Naive B cell (primary cell): Measurements from ENCODE around the gene MUCL3. TPM values are rescaled to one million over a fixed set of nuclear protein-coding genes. Genes with fewer than 3 reads are reported as not detected.
"Not testable (repeated sequence)": the region's sequence is repeated elsewhere in the genome, so short reads cannot be mapped to it uniquely, and the experiment has no call there.

Experiments
- ATAC-seq, 2 donors: fragments of 150-1000 bp; cut with Tn5 transposase; 2 replicates each; pipeline ENCODE4 v1.10.0; 2021; ENCODE audit warnings: low read depth in 2 of 2, mild to moderate bottlenecking in 2 of 2, moderate library complexity in 2 of 2
- DNase-seq: peaks from one replicate; pipeline ENCODE4 v3.0.0; 2022
- H3K27ac Mint-ChIP-seq, 6 donors: one replicate each; pipeline ENCODE4 v1.8.0; 2020 to 2022; ENCODE audit warnings: mild to moderate bottlenecking in 6 of 6, mixed read lengths in 6 of 6, moderate library complexity in 5 of 6, inconsistent platforms in 2 of 6
- H3K27me3 Mint-ChIP-seq, 3 donors: one replicate each; pipeline ENCODE4 v1.8.0; 2021 to 2022; ENCODE audit warnings: mixed read lengths in 3 of 3, mild to moderate bottlenecking in 1 of 3
- H3K36me3 Mint-ChIP-seq, 2 donors: one replicate each; pipeline ENCODE4 v1.8.0; 2020 to 2022; ENCODE audit warnings: mixed read lengths in 2 of 2, inconsistent platforms in 1 of 2, mild to moderate bottlenecking in 1 of 2
- H3K4me1 Mint-ChIP-seq, 3 donors: one replicate each; pipeline ENCODE4 v1.8.0; 2020 to 2022; ENCODE audit warnings: mixed read lengths in 3 of 3, inconsistent platforms in 1 of 3, mild to moderate bottlenecking in 1 of 3, moderate library complexity in 1 of 3
- H3K4me3 Mint-ChIP-seq, 8 donors: one replicate each; pipeline ENCODE4 v1.8.0; 2020 to 2022; ENCODE audit warnings: mild to moderate bottlenecking in 8 of 8, mixed read lengths in 8 of 8, moderate library complexity in 8 of 8, inconsistent platforms in 2 of 8
- H3K9me3 Mint-ChIP-seq, 7 donors: one replicate each; pipeline ENCODE4 v1.8.0; 2020 to 2022; ENCODE audit warnings: mixed read lengths in 7 of 7, mild to moderate bottlenecking in 5 of 7, inconsistent platforms in 2 of 7, moderate library complexity in 1 of 7
- polyA plus RNA-seq, 6 donors: library from polyadenylated mRNA; unstranded; fragments of 300-500 nt; fragmentation: Illumina TruSeq; gene quantifications; one replicate each; pipeline ENCODE4 v1.2.3, GENCODE V29; 2021; ENCODE audit warnings: low read depth in 6 of 6

The MUCL3 gene
- polyA plus RNA-seq, 6 donors from 2014 or later: not detected

- peaks cover 0 to 4% of the 10 kb centered on the region in 2 donors for H3K36me3 Mint-ChIP-seq
- H3K4me1 Mint-ChIP-seq: peaks cover 0 to 5% (median 0%) of the 10 kb centered on the region in 3 donors
- ATAC-seq (no peak), DNase-seq (no peak)
- H3K27me3 Mint-ChIP-seq: peaks cover 51 to 67% (median 53%) of the 10 kb centered on the region in 3 donors
- peak overlapping the region in 1 of 6 donors; percentile 63 for H3K27ac Mint-ChIP-seq
- H3K9me3 Mint-ChIP-seq: peaks cover 0 to 3% (median 0%) of the 10 kb centered on the region in 7 donors
- H3K4me3 Mint-ChIP-seq: no peak overlapping the region
Observed at GRCh38 chr6:30981942-30982772, 41.4 kb downstream of the MUCL3 start.

GRCh38 chr6:30983439-30983838 is 42.7 kb downstream of the MUCL3 start, which contains the start of gene MUC21:
TSS of gene MUC21 (plus strand) at chr6:30983718. CDS start at chr6:30983959, 241 bp downstream.
- no peaks in the 10 kb centered on the region for H3K9me3 Mint-ChIP-seq
- H3K4me3 Mint-ChIP-seq: no peak within 1 kb of the TSS
- H3K4me1 Mint-ChIP-seq: peaks cover 0 to 5% (median 0%) of the 10 kb centered on the region in 3 donors
- no peak for DNase-seq
- no peak within 1 kb of the TSS for H3K27ac Mint-ChIP-seq
- peaks cover 0 to 4% of the 10 kb centered on the region in 2 donors for H3K36me3 Mint-ChIP-seq
- peaks cover 46 to 63% (median 47%) of the 10 kb centered on the region in 3 donors for H3K27me3 Mint-ChIP-seq
- no peak for ATAC-seq

GRCh38 chr6:30985490-30985889 is 44.7 kb downstream of the MUCL3 start:
- no peak overlapping the region for H3K4me3 Mint-ChIP-seq
- peaks cover 36 to 52% (median 48%) of the 10 kb centered on the region in 3 donors for H3K27me3 Mint-ChIP-seq
- DNase-seq (no peak), ATAC-seq (no peak)
- peaks cover 0 to 6% (median 5%) of the 10 kb centered on the region in 3 donors for H3K4me1 Mint-ChIP-seq
- no peaks in the 10 kb centered on the region for H3K9me3 Mint-ChIP-seq
- peaks cover 0 to 4% of the 10 kb centered on the region in 2 donors for H3K36me3 Mint-ChIP-seq
- H3K27ac Mint-ChIP-seq: no peak overlapping the region

GRCh38 chr6:30987304-30987703 is 46.5 kb downstream of the MUCL3 start:
- Mint-ChIP-seq H3K4me1 (peaks cover 0 to 8% (median 7%) of the 10 kb centered on the region in 3 donors), H3K27ac (no peak overlapping the region), H3K36me3 (no peaks in the 10 kb centered on the region), H3K27me3 (peaks cover 25 to 37% (median 34%) of the 10 kb centered on the region in 3 donors), H3K9me3 (no peaks in the 10 kb centered on the region), H3K4me3 (no peak overlapping the region)
- ATAC-seq (no peak), DNase-seq (no peak)

GRCh38 chr6:30988209-30988825 is 47.5 kb downstream of the MUCL3 start:
- Mint-ChIP-seq H3K27ac (no peak overlapping the region), H3K9me3 (no peaks in the 10 kb centered on the region), H3K36me3 (no peaks in the 10 kb centered on the region), H3K4me1 (peaks cover 0 to 8% (median 7%) of the 10 kb centered on the region in 3 donors), H3K4me3 (peak overlapping the region in 1 of 8 donors; percentile 35), H3K27me3 (peaks cover 14 to 27% (median 24%) of the 10 kb centered on the region in 3 donors)
- no peak for ATAC-seq
- no peak for DNase-seq

GRCh38 chr6:30990422-30991086 is 49.8 kb downstream of the MUCL3 start:
- Mint-ChIP-seq H3K27ac (peak overlapping the region in 1 of 6 donors; percentile 84), H3K4me1 (peaks cover 0 to 8% (median 7%) of the 10 kb centered on the region in 3 donors), H3K4me3 (peak overlapping the region in 2 of 8 donors; percentile 35 to 37), H3K9me3 (no peaks in the 10 kb centered on the region), H3K27me3 (peaks cover 0 to 12% (median 10%) of the 10 kb centered on the region in 3 donors), H3K36me3 (no peaks in the 10 kb centered on the region)
- DNase-seq (no peak), ATAC-seq (peak; percentile 36 to 38)

- H3K9me3 Mint-ChIP-seq: no peaks in the 10 kb centered on the region
- peaks cover 0 to 19% (median 14%) of the 10 kb centered on the region in 3 donors for H3K27me3 Mint-ChIP-seq
- DNase-seq: no peak
Observed at GRCh38 chr6:30991891-30992290, 51.1 kb downstream of the MUCL3 start.

GRCh38 chr6:30997301-30997700 is 56.5 kb downstream of the MUCL3 start:
- Mint-ChIP-seq H3K27ac (no peak overlapping the region), H3K27me3 (peaks cover 0 to 24% (median 18%) of the 10 kb centered on the region in 3 donors), H3K9me3 (peaks cover 0 to 4% (median 0%) of the 10 kb centered on the region in 7 donors), H3K4me1 (peaks cover 0 to 5% (median 0%) of the 10 kb centered on the region in 3 donors), H3K4me3 (no peak overlapping the region), H3K36me3 (peaks cover 0 to 7% of the 10 kb centered on the region in 2 donors)
- no peak for DNase-seq
- ATAC-seq: no peak

More at GRCh38 chr6:30991891-30992290, 51.1 kb downstream of the MUCL3 start:
- no peaks in the 10 kb centered on the region for H3K36me3 Mint-ChIP-seq
- H3K4me1 Mint-ChIP-seq: peaks cover 0 to 8% (median 7%) of the 10 kb centered on the region in 3 donors
- no peak overlapping the region for H3K27ac Mint-ChIP-seq
- H3K4me3 Mint-ChIP-seq: no peak overlapping the region
- ATAC-seq: no peak

- peaks cover 0 to 7% of the 10 kb centered on the region in 2 donors for H3K36me3 Mint-ChIP-seq
- no peak overlapping the region for H3K4me3 Mint-ChIP-seq
- H3K4me1 Mint-ChIP-seq: peaks cover 0 to 5% (median 0%) of the 10 kb centered on the region in 3 donors
- H3K27me3 Mint-ChIP-seq: peaks cover 0 to 33% (median 28%) of the 10 kb centered on the region in 3 donors
- peak overlapping the region in 1 of 6 donors; percentile 28 for H3K27ac Mint-ChIP-seq
- ATAC-seq (no peak), DNase-seq (no peak)
- peaks cover 0 to 4% (median 0%) of the 10 kb centered on the region in 7 donors for H3K9me3 Mint-ChIP-seq
Observed at GRCh38 chr6:30998785-30999184, 58.0 kb downstream of the MUCL3 start.

- not testable (repeated sequence) for DNase-seq, H3K27ac Mint-ChIP-seq, H3K4me3 Mint-ChIP-seq, H3K9me3 Mint-ChIP-seq, ATAC-seq, H3K36me3 Mint-ChIP-seq
- Mint-ChIP-seq H3K27me3 (peaks cover 0 to 33% (median 28%) of the 10 kb centered on the region in 3 donors), H3K4me1 (peaks cover 0 to 17% (median 0%) of the 10 kb centered on the region in 3 donors)
Observed at GRCh38 chr6:31000067-31000860, 59.5 kb downstream of the MUCL3 start.

GRCh38 chr6:31001281-31001888 is 60.6 kb downstream of the MUCL3 start:
- H3K9me3 Mint-ChIP-seq: peaks cover 0 to 4% (median 0%) of the 10 kb centered on the region in 7 donors
- ATAC-seq (no peak), DNase-seq (no peak)
- peak overlapping the region in 1 of 8 donors; percentile 32 for H3K4me3 Mint-ChIP-seq
- H3K27ac Mint-ChIP-seq: no peak overlapping the region
- H3K27me3 Mint-ChIP-seq: peaks cover 0 to 23% (median 21%) of the 10 kb centered on the region in 3 donors
- H3K4me1 Mint-ChIP-seq: peaks cover 0 to 18% (median 0%) of the 10 kb centered on the region in 3 donors
- peaks cover 0 to 7% of the 10 kb centered on the region in 2 donors for H3K36me3 Mint-ChIP-seq

GRCh38 chr6:31002471-31002870 is 61.7 kb downstream of the MUCL3 start:
- H3K9me3 Mint-ChIP-seq: peaks cover 0 to 4% (median 0%) of the 10 kb centered on the region in 7 donors
- H3K36me3 Mint-ChIP-seq: peaks cover 0 to 7% of the 10 kb centered on the region in 2 donors
- DNase-seq (no peak), ATAC-seq (no peak)
- H3K27ac Mint-ChIP-seq: no peak overlapping the region
- H3K4me3 Mint-ChIP-seq: peak overlapping the region in 1 of 8 donors; percentile 31
- H3K27me3 Mint-ChIP-seq: peaks cover 0 to 27% (median 26%) of the 10 kb centered on the region in 3 donors
- H3K4me1 Mint-ChIP-seq: peaks cover 0 to 18% (median 0%) of the 10 kb centered on the region in 3 donors
